Peyer's patch (tissue), 4 donors: Measurements from ENCODE around the gene DAPK1. TPM values are rescaled to one million over a fixed set of nuclear protein-coding genes. Genes with fewer than 3 reads are reported as not detected.

Experiments
- DNase-seq, 3 donors: peaks; one replicate each; pipeline ENCODE4 v3.0.0-alpha.2; 2017 to 2019
- H3K27ac ChIP-seq, 4 donors: fragments of 200-600 bp; sonication (generic); one replicate each; pipeline ENCODE4 v1.5.1; 2016 to 2019
- H3K27me3 ChIP-seq, 2 donors: fragments of 200-600 bp; sonication (generic); one replicate each; pipeline ENCODE4 v1.5.1; 2019
- H3K36me3 ChIP-seq, 3 donors: fragments of 200-600 bp; sonication (generic); one replicate each; pipeline ENCODE4 v1.5.1; 2016 to 2019
- H3K4me1 ChIP-seq, 4 donors: fragments of 200-600 bp; sonication (generic); one replicate each; pipeline ENCODE4 v1.5.1; 2016 to 2019
- H3K4me3 ChIP-seq, 4 donors: fragments of 200-600 bp; sonication (generic); 1 replicate in 3 of 4; 2 replicates in 1 of 4; pipeline ENCODE4 v1.5.1; 2016 to 2019; ENCODE audit warnings: mild to moderate bottlenecking in 1 of 4
- H3K9me3 ChIP-seq, 4 donors: fragments of 200-600 bp; sonication (generic); one replicate each; pipeline ENCODE4 v1.5.1; 2016 to 2019; ENCODE audit warnings: mild to moderate bottlenecking in 1 of 4
- CTCF ChIP-seq, 6 experiments: fragments of 450-650 bp in 4 of 6; fragments of 200-600 bp in 2 of 6; sonication (generic) in 1 of 6; IDR thresholded peaks; one replicate each; pipeline ENCODE4 v1.5.1; 2017 to 2019; ENCODE audit warnings: antibody characterized with exemption in 6 of 6, mild to moderate bottlenecking in 3 of 6, moderate library complexity in 1 of 6
- POLR2A ChIP-seq, 2 donors: fragments of 450-650 bp; IDR thresholded peaks; one replicate each; pipeline ENCODE4 v1.5.1; 2017; ENCODE audit warnings: antibody characterized with exemption in 2 of 2, mild to moderate bottlenecking in 2 of 2, moderate library complexity in 2 of 2
- total RNA-seq, 4 donors: library from RNA; depleted of rRNA; stranded (reverse); fragments of >200 nt; gene quantifications; one replicate each; pipeline ENCODE4 v1.1.0, GENCODE V29; 2016

The DAPK1 gene
- total RNA-seq, 4 donors from 2014 or later, result 45.4 to 96.4 (median 77.2) TPM

GRCh38 chr9:87519461-87519860 lies 21.8 kb downstream of the DAPK1 start:
- H3K27me3 ChIP-seq, result no peaks in the 10 kb centered on the region
- no peaks in the 10 kb centered on the region for H3K36me3 ChIP-seq
- no peak overlapping the region for H3K27ac ChIP-seq

GRCh38 chr9:87520172-87520683 lies 22.6 kb downstream of the DAPK1 start:
- Histone ChIP-seq H3K36me3 (no peaks in the 10 kb centered on the region), H3K4me3 (no peak overlapping the region), H3K4me1 (peaks cover 0 to 22% (median 0%) of the 10 kb centered on the region in 4 donors), H3K9me3 (no peaks in the 10 kb centered on the region), H3K27ac (no peak overlapping the region), H3K27me3 (no peaks in the 10 kb centered on the region)
- no peak for DNase-seq
- TF ChIP-seq POLR2A (IDR thresholded peaks at IDR 0.05), result no peak
- no peak for TF ChIP-seq CTCF (IDR thresholded peaks at IDR 0.05)

More at GRCh38 chr9:87519461-87519860, 21.8 kb downstream of the DAPK1 start:
- TF ChIP-seq POLR2A (IDR thresholded peaks at IDR 0.05) (no peak), CTCF (IDR thresholded peaks at IDR 0.05) (no peak)
- no peak for DNase-seq
- H3K4me1 ChIP-seq, result peaks cover 0 to 25% (median 0%) of the 10 kb centered on the region in 4 donors
- no peaks in the 10 kb centered on the region for H3K9me3 ChIP-seq
- H3K4me3 ChIP-seq, result no peak overlapping the region

GRCh38 chr9:87521834-87522233 lies 24.2 kb downstream of the DAPK1 start:
- Histone ChIP-seq H3K36me3 (no peaks in the 10 kb centered on the region), H3K27me3 (no peaks in the 10 kb centered on the region), H3K4me3 (no peak overlapping the region), H3K9me3 (no peaks in the 10 kb centered on the region), H3K27ac (no peak overlapping the region), H3K4me1 (peaks cover 0 to 13% (median 0%) of the 10 kb centered on the region in 4 donors)
- no peak for TF ChIP-seq POLR2A (IDR thresholded peaks at IDR 0.05)
- no peak for TF ChIP-seq CTCF (IDR thresholded peaks at IDR 0.05)
- no peak for DNase-seq

- DNase-seq, result no peak
- H3K4me3 ChIP-seq, result no peak overlapping the region
- no peaks in the 10 kb centered on the region for H3K36me3 ChIP-seq
- H3K9me3 ChIP-seq, result no peaks in the 10 kb centered on the region
- H3K27me3 ChIP-seq, result no peaks in the 10 kb centered on the region
- TF ChIP-seq POLR2A (IDR thresholded peaks at IDR 0.05) (no peak), CTCF (IDR thresholded peaks at IDR 0.05) (no peak)
- no peak overlapping the region for H3K27ac ChIP-seq
- peaks cover 0 to 4% (median 0%) of the 10 kb centered on the region in 4 donors for H3K4me1 ChIP-seq
Observed at GRCh38 chr9:87524061-87524460, 26.4 kb downstream of the DAPK1 start.

GRCh38 chr9:87525546-87526303 lies 28.1 kb downstream of the DAPK1 start:
- TF ChIP-seq CTCF (IDR thresholded peaks at IDR 0.05) (no peak), POLR2A (IDR thresholded peaks at IDR 0.05) (no peak)
- Histone ChIP-seq H3K36me3 (no peaks in the 10 kb centered on the region), H3K9me3 (no peaks in the 10 kb centered on the region), H3K4me3 (no peak overlapping the region), H3K27me3 (no peaks in the 10 kb centered on the region), H3K4me1 (peaks cover 0 to 3% (median 0%) of the 10 kb centered on the region in 4 donors), H3K27ac (no peak overlapping the region)
- DNase-seq, result no peak
